Tibial nerve (tissue), 4 donors: ENCODE data around the gene THUMPD2. TPM values are rescaled to one million over a fixed set of nuclear protein-coding genes. Genes with fewer than 3 reads are reported as not detected.
"Not testable (repeated sequence)": the region's sequence is repeated elsewhere in the genome, so short reads cannot be mapped to it uniquely, and the experiment has no call there.

Source experiments
- DNase-seq, 2 donors: peaks; one replicate each; pipeline ENCODE4 v3.0.0-alpha.2; 2019; ENCODE audit warnings: low spot score in 2 of 2
- H3K27ac ChIP-seq, 4 donors: fragments of 200-600 bp; sonication (generic) in 3 of 4; one replicate each; pipeline ENCODE4 v1.5.1; 2017 to 2019; ENCODE audit warnings: mild to moderate bottlenecking in 1 of 4
- H3K27me3 ChIP-seq, 2 donors: fragments of 200-600 bp; sonication (generic) in 1 of 2; one replicate each; pipeline versions ENCODE4 v1.5.1 to v1.6.0; 2017 to 2019
- H3K36me3 ChIP-seq, 3 donors: fragments of 200-600 bp; sonication (generic); one replicate each; pipeline ENCODE4 v1.5.1; 2018 to 2019
- H3K4me1 ChIP-seq, 4 donors: fragments of 200-600 bp; sonication (generic) in 3 of 4; one replicate each; pipeline ENCODE4 v1.5.1; 2017 to 2019
- H3K4me3 ChIP-seq, 4 donors: fragments of 200-600 bp; sonication (generic) in 3 of 4; one replicate each; pipeline ENCODE4 v1.5.1; 2017 to 2019; ENCODE audit warnings: mild to moderate bottlenecking in 1 of 4, moderate library complexity in 1 of 4
- H3K9me3 ChIP-seq, 4 donors: fragments of 200-600 bp; sonication (generic) in 3 of 4; one replicate each; pipeline ENCODE4 v1.5.1; 2017 to 2019
- CTCF ChIP-seq, 5 experiments: fragments of 200-600 bp in 3 of 5; fragments of 450-650 bp in 2 of 5; sonication (generic) in 3 of 5; IDR thresholded peaks; one replicate each; pipeline ENCODE4 v1.5.1; 2016 to 2019; ENCODE audit warnings: antibody characterized with exemption in 5 of 5, mild to moderate bottlenecking in 3 of 5, moderate library complexity in 2 of 5
- EP300 ChIP-seq, 2 donors: sonication (generic); formaldehyde crosslinking; IDR thresholded peaks; one replicate each; pipeline ENCODE4 v1.6.1; 2017; ENCODE audit warnings: antibody characterized with exemption in 2 of 2, mild to moderate bottlenecking in 1 of 2
- POLR2A ChIP-seq, 2 donors: fragments of 450-650 bp; IDR thresholded peaks; one replicate each; pipeline ENCODE4 v1.6.1; 2017; ENCODE audit warnings: antibody characterized with exemption in 2 of 2, mild to moderate bottlenecking in 2 of 2, moderate library complexity in 2 of 2
- WGBS, 2 donors: methylation state at CpG; one replicate each; pipeline ENCODE4 v1.1.5; 2018; 5-methylcytosine and 5-hydroxymethylcytosine counted together
- total RNA-seq, 4 donors: library from RNA; depleted of rRNA; stranded (reverse); fragments of >200 nt; gene quantifications; one replicate each; pipeline ENCODE4 v1.1.0, GENCODE V29; 2016

Gene THUMPD2
- total RNA-seq, 4 donors from 2014 or later = 12.0 to 23.7 (median 16.1) TPM

- Histone ChIP-seq H3K4me1 (no peaks in the 10 kb centered on the region), H3K9me3 (peaks cover 0 to 5% (median 0%) of the 10 kb centered on the region in 4 donors), H3K27ac (no peak overlapping the region), H3K27me3 (no peaks in the 10 kb centered on the region), H3K36me3 (peaks cover 0 to 34% (median 0%) of the 10 kb centered on the region in 3 donors), H3K4me3 (no peak overlapping the region)
- no peak for DNase-seq
- TF ChIP-seq EP300 (IDR thresholded peaks at IDR 0.05) (no peak), POLR2A (IDR thresholded peaks at IDR 0.05) (no peak), CTCF (IDR thresholded peaks at IDR 0.05) (peak in 3 of 5 experiments; percentile 31 to 53 (median 45))
- WGBS, 2 donors = 61 to 64% methylated on average over 5 of the region's 5 CpGs
These were observed 50.1 kb downstream of the THUMPD2 start for GRCh38 chr2:39728941-39729351.

- 86 to 87% methylated on average over 4 of the region's 4 CpGs for WGBS, 2 donors
- DNase-seq = not testable (repeated sequence)
- H3K36me3 ChIP-seq = peaks cover 0 to 25% (median 0%) of the 10 kb centered on the region in 3 donors
These were observed 51.0 kb downstream of the THUMPD2 start for GRCh38 chr2:39728085-39728484.

GRCh38 chr2:39725401-39725800 is 53.7 kb downstream of the THUMPD2 start:
- Histone ChIP-seq H3K36me3 (no peaks in the 10 kb centered on the region), H3K4me1 (no peaks in the 10 kb centered on the region), H3K4me3 (no peak overlapping the region), H3K9me3 (no peaks in the 10 kb centered on the region), H3K27me3 (no peaks in the 10 kb centered on the region), H3K27ac (no peak overlapping the region)
- WGBS, 2 donors = 58 to 66% methylated on average over 5 of the region's 5 CpGs
- no peak for DNase-seq
- TF ChIP-seq EP300 (IDR thresholded peaks at IDR 0.05) (no peak), POLR2A (IDR thresholded peaks at IDR 0.05) (no peak), CTCF (IDR thresholded peaks at IDR 0.05) (no peak)

More at GRCh38 chr2:39728085-39728484, 51.0 kb downstream of the THUMPD2 start:
- H3K27ac ChIP-seq, H3K9me3 ChIP-seq, H3K4me1 ChIP-seq, H3K4me3 ChIP-seq, H3K27me3 ChIP-seq: not testable (repeated sequence)

- Histone ChIP-seq H3K9me3 (no peaks in the 10 kb centered on the region), H3K27ac (no peak overlapping the region), H3K36me3 (no peaks in the 10 kb centered on the region), H3K27me3 (no peaks in the 10 kb centered on the region), H3K4me3 (no peak overlapping the region), H3K4me1 (no peaks in the 10 kb centered on the region)
- DNase-seq = no peak
- 93 to 94% methylated on average over 4 of the region's 4 CpGs for WGBS, 2 donors
- TF ChIP-seq EP300 (IDR thresholded peaks at IDR 0.05) (no peak), CTCF (IDR thresholded peaks at IDR 0.05) (no peak)
These were observed 54.3 kb downstream of the THUMPD2 start for GRCh38 chr2:39724828-39725144.

- H3K9me3 ChIP-seq = no peaks in the 10 kb centered on the region
- no peak overlapping the region for H3K27ac ChIP-seq
- no peak for TF ChIP-seq CTCF (IDR thresholded peaks at IDR 0.05)
- no peak for TF ChIP-seq POLR2A (IDR thresholded peaks at IDR 0.05)
- TF ChIP-seq EP300 (IDR thresholded peaks at IDR 0.05) = no peak
- no peaks in the 10 kb centered on the region for H3K36me3 ChIP-seq
- no peaks in the 10 kb centered on the region for H3K27me3 ChIP-seq
- WGBS, 2 donors = 66 to 69% methylated on average over 9 of the region's 9 CpGs
- DNase-seq = no peak
- no peak overlapping the region for H3K4me3 ChIP-seq
- no peaks in the 10 kb centered on the region for H3K4me1 ChIP-seq
These were observed 54.9 kb downstream of the THUMPD2 start for GRCh38 chr2:39723946-39724827.
